Fibroblast of lung (primary cell): ENCODE measurements around the gene USP7. TPM values are rescaled to one million over a fixed set of nuclear protein-coding genes. Genes with fewer than 3 reads are reported as not detected.

Experiments used
- DNase-seq, 2 donors: peaks; one replicate each; pipeline versions ENCODE4 v3.0.0 to v3.0.0-alpha.2; 2010; ENCODE audit warnings: low read depth in 2 of 2
- H2AFZ ChIP-seq: 2 replicates; pipeline ENCODE4 v1.5.1; 2012; ENCODE audit warnings: low read length, control low read depth, inconsistent platforms
- H3K27ac ChIP-seq: 2 replicates; pipeline ENCODE4 v1.5.1; 2011; ENCODE audit warnings: low read length, control low read depth; ENCODE audit not compliant: insufficient read depth
- H3K27me3 ChIP-seq: 2 replicates; pipeline ENCODE4 v1.5.1; 2011; ENCODE audit warnings: mild to moderate bottlenecking, low read length; ENCODE audit not compliant: control insufficient read depth, insufficient read depth
- H3K36me3 ChIP-seq: 2 replicates; pipeline ENCODE4 v1.5.1; 2011; ENCODE audit warnings: low read length; ENCODE audit not compliant: control insufficient read depth, insufficient read depth
- H3K4me1 ChIP-seq: 2 replicates; pipeline ENCODE4 v1.5.1; 2011; ENCODE audit warnings: low read length; ENCODE audit not compliant: control insufficient read depth, insufficient read depth; ENCODE audit errors: extremely low read depth
- H3K4me2 ChIP-seq: 2 replicates; pipeline ENCODE4 v1.5.1; 2011; ENCODE audit warnings: low read length, control low read depth; ENCODE audit not compliant: insufficient read depth; ENCODE audit errors: extremely low read depth
- H3K4me3 ChIP-seq, 4 experiments: fragments of 200-600 bp in 1 of 4; sonication (generic) in 1 of 4; replicated peaks in 1 of 4; 2 replicates each; pipeline ENCODE4 v1.5.1; 2011 to 2016; ENCODE audit warnings: low read length in 4 of 4, low read depth in 3 of 4, mild to moderate bottlenecking in 3 of 4, control low read depth in 2 of 4, inconsistent platforms in 1 of 4, mixed read lengths in 1 of 4; ENCODE audit not compliant: insufficient read depth in 1 of 4; ENCODE audit errors: control extremely low read depth in 1 of 4
- H3K79me2 ChIP-seq: 2 replicates; pipeline ENCODE4 v1.5.1; 2012; ENCODE audit warnings: mild to moderate bottlenecking, low read length, inconsistent platforms; ENCODE audit not compliant: control insufficient read depth, insufficient read depth
- H3K9ac ChIP-seq: 2 replicates; pipeline ENCODE4 v1.5.1; 2011; ENCODE audit warnings: mild to moderate bottlenecking, low read length, control low read depth; ENCODE audit not compliant: insufficient read depth
- H3K9me3 ChIP-seq: 2 replicates; pipeline ENCODE4 v1.5.1; 2012; ENCODE audit warnings: low read depth, low read length; ENCODE audit not compliant: control insufficient read depth, insufficient read depth
- H4K20me1 ChIP-seq: 2 replicates; pipeline ENCODE4 v1.5.1; 2011; ENCODE audit warnings: low read length; ENCODE audit not compliant: control insufficient read depth, insufficient read depth; ENCODE audit errors: extremely low read depth
- CTCF ChIP-seq, 2 donors: IDR thresholded peaks in 1 of 2; conservative IDR thresholded peaks in 1 of 2; 1 replicate in 1 of 2; 2 replicates in 1 of 2; pipeline ENCODE4 v1.5.1; 2011 to 2012; ENCODE audit warnings: low read length in 2 of 2, control low read depth in 1 of 2, inconsistent platforms in 1 of 2, low read depth in 1 of 2, mild to moderate bottlenecking in 1 of 2
- EZH2 ChIP-seq: IDR thresholded peaks from 2 replicates; pipeline ENCODE4 v1.5.1; 2012; ENCODE audit warnings: low read length, control low read depth, mild to moderate bottlenecking; ENCODE audit errors: missing control alignments
- polyA plus RNA-seq, 2 donors: library from polyadenylated mRNA; depleted of rRNA in 1 of 2; stranded (reverse) in 1 of 2; unstranded in 1 of 2; fragments of >200 nt; gene quantifications; 2 replicates each; pipeline ENCODE4 v1.2.1, GENCODE V29; 2011 to 2012; ENCODE audit warnings: missing spikeins in 1 of 2
- total RNA-seq: library from RNA; depleted of rRNA; stranded (reverse); fragments of >200 nt; gene quantifications from 2 replicates; pipeline ENCODE4 v1.2.1, GENCODE V29; 2014

USP7 gene
- total and polyA plus RNA-seq, 2 donors (not counting 1 experiment from before 2014, with no cell fraction given): 22.5 to 48.7 TPM

GRCh38 chr16:8955828-8956227 is 7.9 kb downstream of the USP7 start:
- Histone ChIP-seq H3K36me3 (no peaks in the 10 kb centered on the region), H4K20me1 (peaks cover 7% of the 10 kb centered on the region), H3K79me2 (peaks cover 96% of the 10 kb centered on the region), H3K27me3 (no peaks in the 10 kb centered on the region), H3K9me3 (no peaks in the 10 kb centered on the region), H3K27ac (no peak overlapping the region), H2AFZ (no peak overlapping the region), H3K4me3 (no peak overlapping the region), H3K4me2 (no peak overlapping the region), H3K4me1 (peaks cover 29% of the 10 kb centered on the region), H3K9ac (no peak overlapping the region)
- no peak for TF ChIP-seq EZH2
- no peak for TF ChIP-seq CTCF (conservative IDR thresholded peaks at IDR 0.05 in 1 of 2, IDR thresholded peaks at IDR 0.05 in 1 of 2; ENCODE audit: low read depth in 1 of 2, low read length in 2 of 2)
- no peak for DNase-seq

- peaks cover 9% of the 10 kb centered on the region for H3K4me1 ChIP-seq
Observed at GRCh38 chr16:8953064-8953463, 10.6 kb downstream of the USP7 start.

GRCh38 chr16:8952281-8952751 is 11.4 kb downstream of the USP7 start:
- no peak overlapping the region for H3K4me2 ChIP-seq
- peaks cover 96% of the 10 kb centered on the region for H3K79me2 ChIP-seq
- peaks cover 7% of the 10 kb centered on the region for H4K20me1 ChIP-seq
- no peak for DNase-seq
- no peak for TF ChIP-seq CTCF (conservative IDR thresholded peaks at IDR 0.05 in 1 of 2, IDR thresholded peaks at IDR 0.05 in 1 of 2; ENCODE audit: low read depth in 1 of 2, low read length in 2 of 2)
- no peak for TF ChIP-seq EZH2
- H3K27ac ChIP-seq: no peak overlapping the region
- H3K27me3 ChIP-seq: no peaks in the 10 kb centered on the region
- no peaks in the 10 kb centered on the region for H3K36me3 ChIP-seq
- no peaks in the 10 kb centered on the region for H3K9me3 ChIP-seq
- H2AFZ ChIP-seq: no peak overlapping the region
- no peak overlapping the region for H3K4me3 ChIP-seq
- H3K4me1 ChIP-seq: peaks cover 6% of the 10 kb centered on the region
- no peak overlapping the region for H3K9ac ChIP-seq

More at GRCh38 chr16:8953064-8953463, 10.6 kb downstream of the USP7 start:
- Histone ChIP-seq H3K4me2 (no peak overlapping the region), H3K9me3 (no peaks in the 10 kb centered on the region), H4K20me1 (peaks cover 9% of the 10 kb centered on the region), H3K79me2 (peaks cover 96% of the 10 kb centered on the region), H3K27me3 (no peaks in the 10 kb centered on the region), H2AFZ (no peak overlapping the region), H3K27ac (no peak overlapping the region), H3K4me3 (no peak overlapping the region), H3K9ac (no peak overlapping the region), H3K36me3 (no peaks in the 10 kb centered on the region)
- TF ChIP-seq EZH2 (no peak), CTCF (conservative IDR thresholded peaks at IDR 0.05 in 1 of 2, IDR thresholded peaks at IDR 0.05 in 1 of 2; ENCODE audit: low read depth in 1 of 2, low read length in 2 of 2) (no peak)
- DNase-seq: no peak
